WTC11 (cell line): ENCODE measurements around the gene NDUFA13. TPM values are rescaled to one million over a fixed set of nuclear protein-coding genes. Genes with fewer than 3 reads are reported as not detected.

ENCODE experiments used
- ATAC-seq: fragments of 200-7000 bp; cut with Tn5 transposase; 2 replicates; pipeline ENCODE4 v1.10.0; 2021; ENCODE audit warnings: mild to moderate bottlenecking, moderate library complexity
- CTCF ChIA-PET: fragments of 300-600 bp; sonication (Branson Sonifier 250); formaldehyde crosslinking; loops from one replicate; lab custom pipeline; 2021; ENCODE audit warnings: antibody characterized with exemption; lab: Charles Lee
- POLR2A ChIA-PET: fragments of 350-600 bp; sonication (Branson Sonifier 250); formaldehyde crosslinking; loops from one replicate; lab custom pipeline; 2021; ENCODE audit warnings: antibody characterized with exemption; lab: Charles Lee
- DNase-seq: peaks from one replicate; pipeline ENCODE4 v3.0.0; 2021; ENCODE audit warnings: low spot score
- H3K27ac Mint-ChIP-seq: 2 replicates; pipeline ENCODE4 v1.8.0; 2021; ENCODE audit warnings: mixed read lengths
- H3K27me3 Mint-ChIP-seq: 2 replicates; pipeline ENCODE4 v1.8.0; 2021; ENCODE audit warnings: low read depth, mild to moderate bottlenecking, moderate library complexity, mixed read lengths
- H3K36me3 Mint-ChIP-seq: 2 replicates; pipeline ENCODE4 v1.8.0; 2021; ENCODE audit warnings: mixed read lengths
- H3K4me1 Mint-ChIP-seq: 2 replicates; pipeline ENCODE4 v1.8.0; 2022; ENCODE audit warnings: mixed read lengths
- H3K4me3 Mint-ChIP-seq: 2 replicates; pipeline ENCODE4 v1.8.0; 2021; ENCODE audit warnings: mild to moderate bottlenecking, moderate library complexity, mixed read lengths
- H3K9me3 Mint-ChIP-seq: 2 replicates; pipeline ENCODE4 v1.8.0; 2021; ENCODE audit warnings: mixed read lengths
- CTCF ChIP-seq: fragments of 200-600 bp; IDR thresholded peaks from 2 replicates; pipeline ENCODE4 v1.8.0; 2022; ENCODE audit warnings: antibody characterized with exemption
- ELF4 ChIP-seq: sonication (generic); formaldehyde crosslinking; IDR thresholded peaks from 2 replicates; pipeline ENCODE4 v1.8.1; 2022; ENCODE audit warnings: low read depth, mild to moderate bottlenecking, moderate library complexity, missing genetic modification reagents
- FOXP1 ChIP-seq: sonication (generic); formaldehyde crosslinking; IDR thresholded peaks from 2 replicates; pipeline ENCODE4 v1.8.0; 2022; ENCODE audit warnings: missing genetic modification reagents, mild to moderate bottlenecking, moderate library complexity, borderline replicate concordance
- IRF1 ChIP-seq: sonication (generic); formaldehyde crosslinking; IDR thresholded peaks from 2 replicates; pipeline ENCODE4 v1.8.0; 2023; ENCODE audit warnings: missing genetic modification reagents
- PRRX2 ChIP-seq: fragments of 250-450 bp; sonication (Bioruptor Pico); IDR thresholded peaks from 2 replicates; pipeline ENCODE4 v1.8.0; 2021; ENCODE audit warnings: mild to moderate bottlenecking
- RORB ChIP-seq: fragments of 250-450 bp; sonication (Bioruptor Pico); IDR thresholded peaks from 2 replicates; pipeline ENCODE4 v1.9.0; 2021; ENCODE audit warnings: mild to moderate bottlenecking
- SMAD4 ChIP-seq: sonication (generic); formaldehyde crosslinking; IDR thresholded peaks from 2 replicates; pipeline ENCODE4 v1.8.0; 2022; ENCODE audit warnings: mild to moderate bottlenecking, missing genetic modification reagents
- SP1 ChIP-seq: sonication (generic); formaldehyde crosslinking; conservative IDR thresholded peaks from 2 replicates; pipeline ENCODE4 v1.8.1; 2022; ENCODE audit warnings: missing genetic modification reagents
- TP53 ChIP-seq: sonication (generic); formaldehyde crosslinking; IDR thresholded peaks from 2 replicates; pipeline ENCODE4 v1.8.1; 2023; ENCODE audit warnings: mild to moderate bottlenecking, missing genetic modification reagents
- ZNF219 ChIP-seq: sonication (generic); formaldehyde crosslinking; IDR thresholded peaks from 2 replicates; pipeline ENCODE4 v1.8.0; 2023; ENCODE audit warnings: missing genetic modification reagents, mild to moderate bottlenecking, borderline replicate concordance
- ZNF263 ChIP-seq: sonication (generic); formaldehyde crosslinking; IDR thresholded peaks from 2 replicates; pipeline ENCODE4 v1.8.1; 2022; ENCODE audit warnings: low read depth, mild to moderate bottlenecking, moderate library complexity, missing genetic modification reagents
- ZNF416 ChIP-seq: fragments of 250-450 bp; sonication (Bioruptor Pico); IDR thresholded peaks from 2 replicates; pipeline ENCODE4 v1.9.0; 2021; ENCODE audit warnings: mild to moderate bottlenecking, inconsistent platforms
- ZNF423 ChIP-seq: fragments of 250-450 bp; sonication (Bioruptor Pico); IDR thresholded peaks from 2 replicates; pipeline ENCODE4 v2.1.2; 2022; ENCODE audit warnings: mild to moderate bottlenecking, moderate library complexity
- ZNF532 ChIP-seq: fragments of 250-450 bp; sonication (Bioruptor Pico); IDR thresholded peaks from 2 replicates; pipeline ENCODE4 v1.9.0; 2021; ENCODE audit warnings: mild to moderate bottlenecking, borderline replicate concordance
- ZSCAN18 ChIP-seq: fragments of 250-450 bp; sonication (Bioruptor Pico); IDR thresholded peaks from 2 replicates; pipeline ENCODE4 v2.1.2; 2022; ENCODE audit warnings: mild to moderate bottlenecking, moderate library complexity
- total RNA-seq: library from RNA; stranded (reverse); gene quantifications from 3 replicates; pipeline ENCODE4 v1.2.3, GENCODE V29; 2021
- TF ChIP-seq, protein P1 (sequence below): fragments of 250-450 bp; sonication (Bioruptor Pico); IDR thresholded peaks from 2 replicates; pipeline ENCODE4 v1.9.0; 2021; ENCODE audit warnings: mild to moderate bottlenecking
- TF ChIP-seq, protein P2 (sequence below): fragments of 250-450 bp; sonication (Bioruptor Pico); IDR thresholded peaks from 2 replicates; pipeline ENCODE4 v1.9.0; 2021; ENCODE audit warnings: mild to moderate bottlenecking

The NDUFA13 gene
- total RNA-seq, 1 experiment from 2014 or later: 519 TPM

DNA sequence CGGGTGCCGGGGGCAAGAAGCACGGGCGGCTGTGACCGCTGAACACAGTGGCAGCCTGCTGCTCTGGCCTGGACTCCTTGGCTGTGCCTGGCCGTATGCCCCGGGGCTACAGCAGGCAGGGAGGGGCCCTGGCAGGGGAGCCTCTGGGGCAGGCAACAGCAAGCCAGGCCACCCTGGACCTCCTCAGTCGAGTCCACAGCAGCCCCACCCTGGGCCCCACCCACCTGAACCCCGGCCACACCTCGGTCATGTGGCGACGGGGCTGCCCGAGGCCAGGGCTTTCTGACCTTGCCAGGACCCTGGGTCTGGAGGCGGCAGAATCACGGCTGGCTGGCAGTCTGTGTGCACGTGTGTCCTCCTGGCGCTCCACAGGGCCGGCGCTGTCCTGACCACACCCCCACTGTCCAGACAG, 30.7 kb downstream of the NDUFA13 start (continued):
- TF ChIP-seq ZNF532 (CRISPR knock-in tag) (no peak), ZNF263 (CRISPR knock-in tag) (no peak), TP53 (CRISPR knock-in tag) (no peak)
- TF ChIP-seq, all 79 proteins: peak for 0

DNA sequence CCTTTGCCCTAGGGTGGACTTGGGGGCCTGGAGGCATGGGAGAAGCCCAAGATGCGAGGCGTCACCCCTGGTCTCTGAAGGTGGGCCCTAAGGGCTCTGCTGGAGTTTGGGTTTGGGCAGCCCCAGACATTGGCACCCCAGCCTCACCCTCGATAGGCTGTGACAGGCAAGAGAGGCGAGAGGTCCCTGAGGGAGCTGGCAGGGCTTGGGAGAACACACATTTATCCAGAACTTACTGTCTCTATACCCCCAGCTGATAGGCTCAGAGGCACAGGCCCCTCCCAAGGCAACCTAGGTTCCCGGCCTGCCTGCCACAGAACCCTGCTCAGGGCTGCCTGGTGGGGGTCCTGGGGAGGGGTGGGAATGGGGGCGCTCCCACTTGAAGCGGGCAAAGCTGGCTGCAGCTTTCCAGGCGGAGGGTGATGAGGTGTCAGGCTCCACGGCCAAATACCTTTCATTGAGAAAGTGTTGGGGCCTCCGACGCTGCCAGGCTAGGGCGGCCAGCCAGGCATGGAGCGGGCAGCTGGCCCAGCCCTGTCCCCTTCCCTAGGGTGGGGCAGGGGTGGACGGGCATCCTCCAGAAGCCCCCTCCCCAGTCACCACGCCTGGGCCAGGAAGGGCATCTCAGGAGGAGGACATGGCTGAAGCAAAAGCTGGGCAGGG, 31.8 kb downstream of the NDUFA13 start:
- ChIA-PET POLR2A (interaction anchor here (0.5 kb wide), 1 partner anchor 9 kb away, joined by 4 read pairs; no protein-coding TSS in a partner anchor), CTCF (interaction anchor here (0.7 to 2.8 kb wide), 3 partner anchors 16 to 181 kb away, joined by 3 to 9 read pairs (median 4); partner anchors contain the start of gene GMIP)
- no peak overlapping the region for H3K4me3 Mint-ChIP-seq
- no peak overlapping the region for H3K27ac Mint-ChIP-seq
- DNase-seq: no peak
- no peaks in the 10 kb centered on the region for H3K4me1 Mint-ChIP-seq
- TF ChIP-seq RORB (CRISPR knock-in tag) (no peak), IRF1 (no peak)
- TF ChIP-seq, protein P1, sequence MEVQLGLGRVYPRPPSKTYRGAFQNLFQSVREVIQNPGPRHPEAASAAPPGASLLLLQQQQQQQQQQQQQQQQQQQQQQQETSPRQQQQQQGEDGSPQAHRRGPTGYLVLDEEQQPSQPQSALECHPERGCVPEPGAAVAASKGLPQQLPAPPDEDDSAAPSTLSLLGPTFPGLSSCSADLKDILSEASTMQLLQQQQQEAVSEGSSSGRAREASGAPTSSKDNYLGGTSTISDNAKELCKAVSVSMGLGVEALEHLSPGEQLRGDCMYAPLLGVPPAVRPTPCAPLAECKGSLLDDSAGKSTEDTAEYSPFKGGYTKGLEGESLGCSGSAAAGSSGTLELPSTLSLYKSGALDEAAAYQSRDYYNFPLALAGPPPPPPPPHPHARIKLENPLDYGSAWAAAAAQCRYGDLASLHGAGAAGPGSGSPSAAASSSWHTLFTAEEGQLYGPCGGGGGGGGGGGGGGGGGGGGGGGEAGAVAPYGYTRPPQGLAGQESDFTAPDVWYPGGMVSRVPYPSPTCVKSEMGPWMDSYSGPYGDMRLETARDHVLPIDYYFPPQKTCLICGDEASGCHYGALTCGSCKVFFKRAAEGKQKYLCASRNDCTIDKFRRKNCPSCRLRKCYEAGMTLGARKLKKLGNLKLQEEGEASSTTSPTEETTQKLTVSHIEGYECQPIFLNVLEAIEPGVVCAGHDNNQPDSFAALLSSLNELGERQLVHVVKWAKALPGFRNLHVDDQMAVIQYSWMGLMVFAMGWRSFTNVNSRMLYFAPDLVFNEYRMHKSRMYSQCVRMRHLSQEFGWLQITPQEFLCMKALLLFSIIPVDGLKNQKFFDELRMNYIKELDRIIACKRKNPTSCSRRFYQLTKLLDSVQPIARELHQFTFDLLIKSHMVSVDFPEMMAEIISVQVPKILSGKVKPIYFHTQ (CRISPR knock-in tag): no peak
- H3K9me3 Mint-ChIP-seq: no peaks in the 10 kb centered on the region
- no peaks in the 10 kb centered on the region for H3K27me3 Mint-ChIP-seq
- no peaks in the 10 kb centered on the region for H3K36me3 Mint-ChIP-seq
- no peak for ATAC-seq

DNA sequence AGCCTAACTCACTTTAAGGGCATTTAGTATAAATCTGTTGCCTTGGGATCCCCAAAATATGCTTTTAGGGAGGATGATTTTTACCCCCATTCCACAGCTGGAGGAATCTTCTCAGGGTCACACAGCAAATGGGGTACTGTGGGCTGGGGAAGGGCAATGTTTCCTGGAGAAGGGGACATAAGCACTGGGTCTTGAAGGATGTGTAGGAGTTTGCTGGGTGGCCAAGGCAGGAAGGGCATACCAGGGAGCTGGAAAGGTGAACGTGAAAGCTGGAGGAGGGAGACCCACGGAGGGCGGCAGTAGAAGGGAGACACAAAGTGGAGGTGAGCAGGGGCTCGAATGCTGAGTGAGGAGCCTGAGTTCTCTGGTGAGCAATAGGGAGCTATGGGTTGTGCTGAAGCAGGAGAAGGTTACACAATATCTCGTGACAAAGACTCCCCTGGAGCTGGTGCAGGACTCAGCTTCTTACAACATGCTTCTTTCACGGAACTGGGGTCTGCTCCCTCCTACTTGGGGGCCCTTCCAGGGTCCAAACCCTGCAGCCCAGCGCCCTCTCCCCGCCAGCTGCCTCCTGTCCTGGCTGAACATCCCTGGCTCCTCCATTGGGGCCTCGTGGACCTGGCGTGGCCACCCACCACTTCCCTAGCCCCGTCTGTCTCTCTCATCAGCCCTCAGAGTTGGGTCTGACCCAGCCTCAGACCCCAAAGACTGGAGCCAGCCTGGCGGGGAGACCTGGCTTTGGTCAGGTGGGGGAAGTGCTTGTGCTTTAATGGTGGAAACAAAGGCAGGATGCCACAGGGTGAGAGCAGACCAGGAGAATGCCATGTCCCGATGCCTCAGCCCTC, 33.1 kb downstream of the NDUFA13 start:
- TF ChIP-seq SMAD4 (CRISPR knock-in tag) (no peak), ELF4 (CRISPR knock-in tag) (no peak), SP1 (CRISPR knock-in tag) (no peak), CTCF (no peak), PRRX2 (no peak), FOXP1 (CRISPR knock-in tag) (no peak), ZNF219 (CRISPR knock-in tag) (no peak), RORB (CRISPR knock-in tag) (no peak), ZNF416 (CRISPR knock-in tag) (no peak), ZNF423 (CRISPR knock-in tag) (no peak), ZSCAN18 (no peak)
- TF ChIP-seq, protein P2, sequence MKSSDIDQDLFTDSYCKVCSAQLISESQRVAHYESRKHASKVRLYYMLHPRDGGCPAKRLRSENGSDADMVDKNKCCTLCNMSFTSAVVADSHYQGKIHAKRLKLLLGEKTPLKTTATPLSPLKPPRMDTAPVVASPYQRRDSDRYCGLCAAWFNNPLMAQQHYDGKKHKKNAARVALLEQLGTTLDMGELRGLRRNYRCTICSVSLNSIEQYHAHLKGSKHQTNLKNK: no peak
- H3K4me3 Mint-ChIP-seq: no peak overlapping the region
- ChIA-PET POLR2A (no interaction called here), CTCF (interaction anchor here (9.9 kb wide), 1 partner anchor 15 kb away, joined by 408 read pairs; the partner anchor contains the start of genes CILP2 and YJEFN3)
- no peaks in the 10 kb centered on the region for H3K4me1 Mint-ChIP-seq
- no peaks in the 10 kb centered on the region for H3K27me3 Mint-ChIP-seq
- H3K27ac Mint-ChIP-seq: no peak overlapping the region
- DNase-seq (no peak), ATAC-seq (no peak)
- no peaks in the 10 kb centered on the region for H3K36me3 Mint-ChIP-seq
- no peaks in the 10 kb centered on the region for H3K9me3 Mint-ChIP-seq
